HG02798 (cell line): ENCODE data around the gene PFDN1.

Experiments used
- ATAC-seq: cut with Tn5 transposase; IDR thresholded peaks from one replicate; pipeline ENCODE4 v1.9.1; 2021; ENCODE audit warnings: mild to moderate bottlenecking; ENCODE audit not compliant: unreplicated experiment, poor library complexity

PFDN1 gene

DNA sequence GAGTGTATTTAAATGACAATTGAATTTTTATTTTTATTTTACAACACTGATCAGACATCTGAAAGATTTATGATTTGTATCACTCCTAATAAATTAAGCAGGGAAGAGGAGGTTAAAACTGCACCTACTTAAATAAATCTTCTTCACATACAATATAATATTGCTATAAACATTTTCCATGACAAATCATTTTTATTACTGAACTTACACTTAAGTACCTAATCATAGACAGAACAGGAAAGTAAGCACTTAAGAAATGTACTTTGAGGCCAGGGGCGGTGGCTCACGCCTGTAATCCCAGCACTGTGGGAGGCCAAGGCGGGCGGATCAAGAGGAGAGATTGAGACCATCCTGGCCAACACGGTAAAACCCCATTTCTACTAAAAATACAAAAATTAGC lies 3.8 kb downstream of the PFDN1 start:
- no peak for ATAC-seq

GRCh38 chr5:140298183-140298601 lies 4.7 kb downstream of the PFDN1 start:
- ATAC-seq = no peak

- no peak for ATAC-seq
Observed at GRCh38 chr5:140297283-140297682, 5.6 kb downstream of the PFDN1 start.

- no peak for ATAC-seq
Observed at GRCh38 chr5:140296289-140296688, 6.6 kb downstream of the PFDN1 start.

- ATAC-seq = no peak
Observed at GRCh38 chr5:140295414-140295813, 7.5 kb downstream of the PFDN1 start.

GRCh38 chr5:140294753-140295152 lies 8.1 kb downstream of the PFDN1 start:
- ATAC-seq = no peak

DNA sequence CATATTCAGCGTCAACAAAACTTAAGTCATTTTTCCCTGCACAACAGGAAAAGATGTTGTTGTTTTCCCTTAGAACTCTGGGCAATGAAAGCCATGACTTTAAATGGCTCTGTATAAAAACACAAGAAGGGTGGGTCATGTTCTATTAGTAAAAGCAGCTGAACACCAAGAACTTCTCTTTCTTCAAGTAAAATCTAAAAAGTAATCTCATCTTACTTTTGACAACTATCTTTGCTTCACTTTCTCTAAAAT lies 9.1 kb downstream of the PFDN1 start:
- no peak for ATAC-seq

- ATAC-seq = no peak
Observed at GRCh38 chr5:140293091-140293848, 9.6 kb downstream of the PFDN1 start.

DNA sequence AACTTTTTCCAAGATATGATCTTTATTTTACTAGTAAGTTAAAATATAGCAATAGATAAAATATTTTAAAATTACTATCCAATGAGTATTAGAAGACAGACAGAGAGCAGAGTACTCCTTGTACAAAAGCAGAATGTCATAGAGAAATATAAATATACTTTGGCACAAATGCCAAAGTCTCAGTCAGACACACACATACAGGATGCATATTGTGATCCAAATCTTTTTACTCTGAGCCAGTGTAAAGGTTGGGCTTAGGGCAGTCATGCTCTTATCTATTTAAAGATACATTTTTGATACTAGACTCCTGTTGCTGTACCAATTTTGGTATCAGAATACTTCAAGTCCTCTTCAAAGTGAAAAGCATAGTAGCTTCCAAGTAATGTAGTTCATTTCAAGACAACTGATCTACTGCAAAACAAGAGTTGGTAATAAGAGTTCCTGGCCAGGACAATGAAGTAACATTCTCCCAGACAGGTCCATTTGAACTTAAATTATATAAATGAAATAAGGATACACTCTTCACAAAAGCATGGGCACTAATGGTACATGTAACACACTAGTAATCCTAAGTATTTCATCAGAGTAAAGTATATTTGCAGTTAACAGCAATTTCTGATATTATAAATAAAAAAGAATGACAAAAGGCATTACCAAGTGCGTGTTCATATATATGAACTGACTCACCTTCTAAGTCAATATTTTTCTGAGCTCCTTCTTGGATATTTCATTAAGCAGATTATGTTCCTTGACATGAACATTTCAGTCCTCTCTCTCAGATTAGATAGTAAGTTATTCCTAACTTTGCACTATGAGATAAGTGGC lies 10.5 kb downstream of the PFDN1 start:
- ATAC-seq = no peak

DNA sequence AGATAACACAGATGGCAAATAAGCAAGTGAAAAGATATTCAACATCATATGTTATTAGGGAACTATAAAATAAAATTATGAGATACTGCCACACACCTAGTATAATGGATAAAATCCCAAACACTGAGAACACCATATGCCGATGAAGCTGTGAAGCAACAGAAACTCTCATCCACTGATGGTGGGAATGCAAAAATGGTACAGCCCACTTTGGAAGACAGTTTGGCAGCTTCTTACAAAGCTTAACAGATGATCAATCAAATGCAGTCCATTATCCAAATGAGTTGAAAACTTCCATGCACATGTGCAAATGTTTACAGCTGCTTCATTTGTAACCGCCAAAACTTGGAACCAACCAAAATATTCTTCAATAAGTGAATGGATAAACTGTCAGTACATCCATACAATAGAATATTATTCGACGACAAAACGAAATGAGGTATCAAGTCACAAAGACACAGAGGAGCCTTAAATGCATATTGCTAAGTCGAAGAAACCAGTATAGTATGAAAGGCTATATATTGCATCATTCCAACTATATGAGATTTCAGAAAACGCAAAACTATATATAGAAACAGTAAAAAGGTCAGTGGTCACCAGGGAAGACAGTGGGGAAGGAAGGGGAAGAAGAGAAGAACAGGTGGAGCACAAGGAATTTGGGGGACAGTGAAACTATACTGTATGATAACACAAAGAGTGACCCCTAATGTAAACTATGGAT lies 14.9 kb downstream of the PFDN1 start:
- ATAC-seq = no peak

- ATAC-seq = no peak
Observed at GRCh38 chr5:140286424-140286823, 16.5 kb downstream of the PFDN1 start.

- no peak for ATAC-seq
Observed at GRCh38 chr5:140284013-140284412, 18.9 kb downstream of the PFDN1 start.

GRCh38 chr5:140282266-140282665 lies 20.6 kb downstream of the PFDN1 start:
- ATAC-seq = no peak

DNA sequence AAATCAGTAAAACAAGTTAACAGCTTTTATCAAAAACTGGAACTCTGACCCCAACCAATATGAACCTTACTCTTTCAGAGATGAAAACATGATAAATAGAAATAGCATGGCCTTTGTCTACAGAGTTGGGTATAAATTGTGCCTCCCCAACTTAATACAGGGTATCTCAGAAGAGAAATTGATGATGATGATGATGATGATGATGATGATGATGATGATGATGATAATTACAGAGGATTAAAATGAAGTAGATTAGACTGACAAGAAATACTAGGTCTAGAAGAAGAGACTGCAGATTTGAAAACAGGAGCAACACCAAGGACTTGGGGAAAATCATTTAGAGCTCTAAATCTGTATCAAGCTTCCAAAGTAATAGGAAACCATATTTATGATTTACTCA lies 27.1 kb downstream of the PFDN1 start:
- ATAC-seq = no peak

DNA sequence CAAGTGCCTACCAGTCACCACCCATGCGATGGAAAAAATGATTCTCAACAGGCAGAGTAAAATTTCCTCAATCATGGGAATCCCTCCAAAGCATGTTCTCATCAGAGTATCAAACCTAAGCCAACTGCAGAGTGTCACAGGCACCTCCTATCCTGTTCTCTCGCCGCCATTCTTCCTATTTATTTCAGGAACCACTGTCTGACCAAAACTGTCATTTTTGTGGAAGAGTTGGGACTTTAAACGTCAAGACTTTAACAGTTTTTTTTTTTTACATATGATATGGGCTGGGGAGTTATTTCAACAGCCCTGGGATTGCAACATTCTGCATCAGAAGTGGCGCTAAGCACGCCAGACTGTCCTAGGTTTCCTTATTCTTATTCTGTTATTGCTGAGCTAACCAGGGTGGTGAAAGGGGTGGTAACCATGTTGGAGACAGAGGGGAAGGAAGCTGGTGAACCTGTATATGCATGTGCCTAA lies 29.5 kb downstream of the PFDN1 start:
- ATAC-seq = no peak

DNA sequence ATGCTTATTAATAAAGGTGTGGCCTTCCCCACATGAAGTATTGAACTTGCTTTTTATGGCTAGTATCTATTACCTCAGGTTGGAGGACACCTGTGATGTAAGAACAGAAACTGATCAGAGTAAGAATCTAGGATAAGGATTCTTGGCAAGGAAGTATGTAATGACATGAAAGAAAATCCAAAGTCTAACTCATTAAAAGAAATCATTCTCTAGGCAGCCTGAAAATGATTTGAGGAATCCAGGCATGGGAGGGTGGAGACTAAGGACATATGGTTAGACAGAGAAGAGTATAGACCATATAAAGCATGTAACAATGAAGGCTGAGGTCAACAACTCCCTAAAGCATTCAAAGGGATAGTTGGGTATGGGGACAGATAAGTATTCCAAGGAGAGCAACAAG lies 32.9 kb downstream of the PFDN1 start:
- no peak for ATAC-seq

GRCh38 chr5:140267559-140268018 lies 35.3 kb downstream of the PFDN1 start:
- ATAC-seq = no peak

- no peak for ATAC-seq
Observed at GRCh38 chr5:140267201-140267540, 35.7 kb downstream of the PFDN1 start.

GRCh38 chr5:140266471-140267200 lies 36.3 kb downstream of the PFDN1 start:
- ATAC-seq = no peak

- no peak for ATAC-seq
Observed at GRCh38 chr5:140265845-140266244, 37.1 kb downstream of the PFDN1 start.

DNA sequence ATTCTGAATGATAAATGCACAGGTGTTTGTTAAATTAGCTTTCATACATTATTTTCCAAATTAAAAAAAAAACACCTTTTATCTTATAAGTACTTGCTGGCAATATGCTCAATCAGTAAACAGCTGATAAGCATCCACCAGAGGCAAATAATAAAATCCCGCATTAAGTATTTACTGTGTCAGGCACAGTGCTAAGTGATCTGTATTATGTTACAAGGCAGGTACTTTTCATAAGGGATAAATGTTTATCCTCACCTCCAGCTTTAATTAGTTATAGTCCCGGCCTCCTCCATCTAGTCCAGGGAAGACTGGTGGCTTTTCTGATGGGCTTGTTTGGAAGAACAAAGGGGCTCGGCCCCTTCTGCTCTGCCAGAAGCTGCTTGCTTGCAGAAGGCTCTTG lies 40.1 kb downstream of the PFDN1 start:
- ATAC-seq = no peak
